VCaP (cell line): ENCODE results near the gene MKX.

ENCODE experiments used
- H3K27ac ChIP-seq: fragments of 450-650 bp; 2 replicates; pipeline ENCODE4 v1.5.1; 2017
- CTCF ChIP-seq: fragments of 450-650 bp; conservative IDR thresholded peaks from 2 replicates; pipeline ENCODE4 v1.5.1; 2017; ENCODE audit warnings: mild to moderate bottlenecking, moderate library complexity

MKX gene

GRCh38 chr10:27746397-27747095 is 927 bp upstream of the MKX start:
- no peak overlapping the region for H3K27ac ChIP-seq
- no peak for TF ChIP-seq CTCF

GRCh38 chr10:27744802-27745731 is 552 bp downstream of the MKX start:
- H3K27ac ChIP-seq: no peak overlapping the region
- TF ChIP-seq CTCF: no peak

GRCh38 chr10:27743877-27744801 is 1.5 kb downstream of the MKX start:
- peak overlapping the region; percentile 93 for H3K27ac ChIP-seq
- no peak for TF ChIP-seq CTCF

GRCh38 chr10:27743012-27743876 is 2.4 kb downstream of the MKX start:
- no peak for TF ChIP-seq CTCF
- peak overlapping the region; percentile 93 for H3K27ac ChIP-seq

GRCh38 chr10:27742195-27743011 is 3.2 kb downstream of the MKX start:
- peak; percentile 92 for TF ChIP-seq CTCF
- peak overlapping the region; percentile 93 for H3K27ac ChIP-seq
